Tibial nerve (tissue), 4 donors: ENCODE measurements around the gene ATAD3B. TPM values are rescaled to one million over a fixed set of nuclear protein-coding genes. Genes with fewer than 3 reads are reported as not detected.

Experiments
- DNase-seq, 2 donors: peaks; one replicate each; pipeline ENCODE4 v3.0.0-alpha.2; 2019; ENCODE audit warnings: low spot score in 2 of 2
- H3K27ac ChIP-seq, 4 donors: fragments of 200-600 bp; sonication (generic) in 3 of 4; one replicate each; pipeline ENCODE4 v1.5.1; 2017 to 2019; ENCODE audit warnings: mild to moderate bottlenecking in 1 of 4
- H3K27me3 ChIP-seq, 2 donors: fragments of 200-600 bp; sonication (generic) in 1 of 2; one replicate each; pipeline versions ENCODE4 v1.5.1 to v1.6.0; 2017 to 2019
- H3K36me3 ChIP-seq, 3 donors: fragments of 200-600 bp; sonication (generic); one replicate each; pipeline ENCODE4 v1.5.1; 2018 to 2019
- H3K4me1 ChIP-seq, 4 donors: fragments of 200-600 bp; sonication (generic) in 3 of 4; one replicate each; pipeline ENCODE4 v1.5.1; 2017 to 2019
- H3K4me3 ChIP-seq, 4 donors: fragments of 200-600 bp; sonication (generic) in 3 of 4; one replicate each; pipeline ENCODE4 v1.5.1; 2017 to 2019; ENCODE audit warnings: mild to moderate bottlenecking in 1 of 4, moderate library complexity in 1 of 4
- H3K9me3 ChIP-seq, 4 donors: fragments of 200-600 bp; sonication (generic) in 3 of 4; one replicate each; pipeline ENCODE4 v1.5.1; 2017 to 2019
- EP300 ChIP-seq, 2 donors: sonication (generic); formaldehyde crosslinking; IDR thresholded peaks; one replicate each; pipeline ENCODE4 v1.6.1; 2017; ENCODE audit warnings: antibody characterized with exemption in 2 of 2, mild to moderate bottlenecking in 1 of 2
- POLR2A ChIP-seq, 2 donors: fragments of 450-650 bp; IDR thresholded peaks; one replicate each; pipeline ENCODE4 v1.6.1; 2017; ENCODE audit warnings: antibody characterized with exemption in 2 of 2, mild to moderate bottlenecking in 2 of 2, moderate library complexity in 2 of 2
- WGBS, 2 donors: methylation state at CpG; one replicate each; pipeline ENCODE4 v1.1.5; 2018; 5-methylcytosine and 5-hydroxymethylcytosine counted together
- total RNA-seq, 4 donors: library from RNA; depleted of rRNA; stranded (reverse); fragments of >200 nt; gene quantifications; one replicate each; pipeline ENCODE4 v1.1.0, GENCODE V29; 2016
- TF ChIP-seq, protein P1 (sequence below), 5 experiments: fragments of 200-600 bp in 3 of 5; fragments of 450-650 bp in 2 of 5; sonication (generic) in 3 of 5; IDR thresholded peaks; one replicate each; pipeline ENCODE4 v1.5.1; 2016 to 2019; ENCODE audit warnings: antibody characterized with exemption in 5 of 5, mild to moderate bottlenecking in 3 of 5, moderate library complexity in 2 of 5

ATAD3B gene
- total RNA-seq, 4 donors from 2014 or later = 18.4 to 48.9 (median 22.5) TPM

- no peaks in the 10 kb centered on the region for H3K36me3 ChIP-seq
- H3K9me3 ChIP-seq = no peaks in the 10 kb centered on the region
- peak overlapping the region; percentile 49 to 99 (median 86) for H3K27ac ChIP-seq
- H3K27me3 ChIP-seq = peaks cover 0 to 7% of the 10 kb centered on the region in 2 donors
- DNase-seq = peak; percentile 46 to 69
- 8 to 14% methylated on average over 18 to 24 of the region's 35 CpGs for WGBS, 2 donors
- TF ChIP-seq POLR2A (IDR thresholded peaks at IDR 0.05) (no peak), EP300 (IDR thresholded peaks at IDR 0.05) (peak in 1 of 2 donors; percentile 72)
- TF ChIP-seq, protein P1, sequence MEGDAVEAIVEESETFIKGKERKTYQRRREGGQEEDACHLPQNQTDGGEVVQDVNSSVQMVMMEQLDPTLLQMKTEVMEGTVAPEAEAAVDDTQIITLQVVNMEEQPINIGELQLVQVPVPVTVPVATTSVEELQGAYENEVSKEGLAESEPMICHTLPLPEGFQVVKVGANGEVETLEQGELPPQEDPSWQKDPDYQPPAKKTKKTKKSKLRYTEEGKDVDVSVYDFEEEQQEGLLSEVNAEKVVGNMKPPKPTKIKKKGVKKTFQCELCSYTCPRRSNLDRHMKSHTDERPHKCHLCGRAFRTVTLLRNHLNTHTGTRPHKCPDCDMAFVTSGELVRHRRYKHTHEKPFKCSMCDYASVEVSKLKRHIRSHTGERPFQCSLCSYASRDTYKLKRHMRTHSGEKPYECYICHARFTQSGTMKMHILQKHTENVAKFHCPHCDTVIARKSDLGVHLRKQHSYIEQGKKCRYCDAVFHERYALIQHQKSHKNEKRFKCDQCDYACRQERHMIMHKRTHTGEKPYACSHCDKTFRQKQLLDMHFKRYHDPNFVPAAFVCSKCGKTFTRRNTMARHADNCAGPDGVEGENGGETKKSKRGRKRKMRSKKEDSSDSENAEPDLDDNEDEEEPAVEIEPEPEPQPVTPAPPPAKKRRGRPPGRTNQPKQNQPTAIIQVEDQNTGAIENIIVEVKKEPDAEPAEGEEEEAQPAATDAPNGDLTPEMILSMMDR (IDR thresholded peaks at IDR 0.05) = peak in 2 of 5 experiments; percentile 41 to 61
- H3K4me3 ChIP-seq = peak overlapping the region in 2 of 4 donors; percentile 3 to 18
- peaks cover 10 to 93% (median 70%) of the 10 kb centered on the region in 4 donors for H3K4me1 ChIP-seq
These were observed 41.2 kb upstream of the ATAD3B start for GRCh38 chr1:1430114-1430982.

GRCh38 chr1:1430992-1431844, 40.3 kb upstream of the ATAD3B start:
- Histone ChIP-seq H3K4me1 (peaks cover 10 to 90% (median 70%) of the 10 kb centered on the region in 4 donors), H3K9me3 (no peaks in the 10 kb centered on the region), H3K4me3 (peak overlapping the region in 3 of 4 donors; percentile 6 to 72 (median 8)), H3K36me3 (no peaks in the 10 kb centered on the region), H3K27me3 (peaks cover 0 to 10% of the 10 kb centered on the region in 2 donors), H3K27ac (peak overlapping the region; percentile 49 to 99 (median 86))
- DNase-seq = no peak
- 22 to 29% methylated on average over 8 to 9 of the region's 18 CpGs for WGBS, 2 donors
- TF ChIP-seq POLR2A (IDR thresholded peaks at IDR 0.05) (no peak), EP300 (IDR thresholded peaks at IDR 0.05) (no peak)
- TF ChIP-seq, protein P1 (IDR thresholded peaks at IDR 0.05) = no peak

DNA sequence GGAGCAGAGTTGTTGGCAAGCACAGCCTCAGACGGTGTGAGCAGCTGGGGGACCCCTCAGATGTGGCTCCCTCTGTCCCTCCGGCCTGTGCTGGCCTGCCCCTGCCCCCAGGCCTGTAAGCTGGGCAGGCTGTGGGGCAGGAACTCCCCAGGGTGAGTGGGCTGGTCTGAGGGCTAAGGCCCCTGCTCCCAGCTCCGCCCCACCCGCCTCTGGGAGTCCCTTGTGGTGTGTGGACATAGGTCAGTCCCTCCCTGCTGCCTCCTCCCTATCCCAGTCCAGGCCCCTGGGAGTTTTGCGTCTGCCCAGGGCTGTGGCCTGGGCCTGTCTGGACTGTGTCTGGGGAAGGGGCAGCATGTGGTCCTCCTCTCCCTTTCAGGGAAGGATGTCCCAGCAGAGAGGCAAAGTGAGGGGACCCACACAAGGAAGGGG, 39.7 kb upstream of the ATAD3B start:
- no peak for DNase-seq
- Histone ChIP-seq H3K4me3 (peak overlapping the region in 3 of 4 donors; percentile 6 to 72 (median 8)), H3K27ac (peak overlapping the region; percentile 49 to 99 (median 86)), H3K36me3 (no peaks in the 10 kb centered on the region), H3K4me1 (peaks cover 10 to 90% (median 69%) of the 10 kb centered on the region in 4 donors), H3K9me3 (no peaks in the 10 kb centered on the region), H3K27me3 (peaks cover 0 to 6% of the 10 kb centered on the region in 2 donors)
- TF ChIP-seq, protein P1 (IDR thresholded peaks at IDR 0.05) = no peak
- TF ChIP-seq EP300 (IDR thresholded peaks at IDR 0.05) = peak in 1 of 2 donors; percentile 36
- TF ChIP-seq POLR2A (IDR thresholded peaks at IDR 0.05) = no peak
- 20 to 26% methylated on average over 3 of the region's 5 CpGs for WGBS, 2 donors

GRCh38 chr1:1432274-1432950, 39.2 kb upstream of the ATAD3B start:
- H3K4me3 ChIP-seq = peak overlapping the region in 2 of 4 donors; percentile 7 to 72

More at GRCh38 chr1:1432274-1432950, 39.2 kb upstream of the ATAD3B start:
- WGBS, 2 donors = 37 to 49% methylated on average over 24 to 27 of the region's 28 CpGs
- Histone ChIP-seq H3K27me3 (peaks cover 0 to 6% of the 10 kb centered on the region in 2 donors), H3K27ac (peak overlapping the region; percentile 49 to 99 (median 86)), H3K9me3 (no peaks in the 10 kb centered on the region), H3K4me1 (peaks cover 10 to 90% (median 72%) of the 10 kb centered on the region in 4 donors), H3K36me3 (no peaks in the 10 kb centered on the region)
- TF ChIP-seq EP300 (IDR thresholded peaks at IDR 0.05) = peak in 1 of 2 donors; percentile 75
- TF ChIP-seq, protein P1 (IDR thresholded peaks at IDR 0.05) = no peak
- no peak for DNase-seq
